Kidney (tissue), 14 donors: ENCODE results near the gene AMIGO2. TPM values are rescaled to one million over a fixed set of nuclear protein-coding genes. Genes with fewer than 3 reads are reported as not detected.

Source experiments
- DNase-seq, 5 donors: peaks; one replicate each; pipeline ENCODE4 v3.0.0-alpha.2; 2013 to 2020
- FAIRE-seq: peaks from 2 replicates; lab custom pipeline; 2012; peaks lifted over from hg19 to GRCh38; lab: Jason Lieb, UNC
- H3K27ac ChIP-seq, 2 donors: one replicate each; pipeline ENCODE4 v1.7.0; 2013; ENCODE audit warnings: low read depth in 2 of 2, low read length in 2 of 2, inconsistent platforms in 1 of 2
- H3K27me3 ChIP-seq: one replicate; pipeline ENCODE4 v1.7.1; 2013; ENCODE audit warnings: low read length, inconsistent platforms; ENCODE audit not compliant: control insufficient read depth, insufficient read depth
- H3K36me3 ChIP-seq, 3 donors: one replicate each; pipeline versions ENCODE4 v1.7.0 to v1.7.1; 2013; ENCODE audit warnings: low read length in 3 of 3, control low read depth in 1 of 3, inconsistent platforms in 1 of 3; ENCODE audit not compliant: insufficient read depth in 3 of 3, control insufficient read depth in 2 of 3
- H3K4me1 ChIP-seq, 3 donors: one replicate each; pipeline versions ENCODE4 v1.7.0 to v1.7.1; 2013; ENCODE audit warnings: low read length in 3 of 3, inconsistent platforms in 1 of 3, low read depth in 1 of 3; ENCODE audit not compliant: control insufficient read depth in 2 of 3, insufficient read depth in 2 of 3
- H3K4me3 ChIP-seq, 3 donors: one replicate each; pipeline versions ENCODE4 v1.7.0 to v1.8.1; 2013; ENCODE audit warnings: low read length in 3 of 3, control low read depth in 1 of 3, inconsistent platforms in 1 of 3
- H3K9ac ChIP-seq, 3 donors: one replicate each; pipeline versions ENCODE4 v1.7.0 to v1.7.1; 2013; ENCODE audit warnings: low read length in 3 of 3, control low read depth in 1 of 3, inconsistent platforms in 1 of 3
- H3K9me3 ChIP-seq, 3 donors: one replicate each; pipeline versions ENCODE4 v1.7.0 to v1.7.1; 2013; ENCODE audit warnings: low read length in 3 of 3, control low read depth in 1 of 3, inconsistent platforms in 1 of 3; ENCODE audit not compliant: control insufficient read depth in 2 of 3, insufficient read depth in 1 of 3
- CTCF ChIP-seq: IDR thresholded peaks from 3 replicates; pipeline ENCODE4 v1.5.1; 2012; ENCODE audit warnings: mild to moderate bottlenecking, moderate library complexity, borderline replicate concordance; ENCODE audit not compliant: insufficient read depth; ENCODE audit errors: extremely low read depth
- intact Hi-C: fragments of 100-400 bp; cut with DNase I; formaldehyde crosslinking; loops from one replicate; pipeline ENCODE4 v1.11.1; 2022
- polyA plus RNA-seq: library from polyadenylated mRNA; stranded (reverse); fragments of 350-450 nt; fragmentation: Illumina TruSeq; extraction: RNeasy Lipid Tissue Mini Kit (QIAGEN cat#74804); gene quantifications from one replicate; pipeline ENCODE4 v1.2.3, GENCODE V29; 2014; ENCODE audit warnings: low read depth, low replicate concordance; ENCODE audit not compliant: insufficient read depth
- total RNA-seq: library from RNA; stranded (reverse); fragmentation: NEBNext Ultra II Directional; extraction: Animal tissue kit (Norgen Biotek cat#: 25700); gene quantifications from one replicate; pipeline ENCODE4 v1.2.1, GENCODE V29; 2021
- donor health status: control.
- donor health status: control.
- donor health status: control.
- donor health status: control.
- donor health status: control.
- donor health status: DM: yes; HTN: yes; CAD: no.
- donor health status: Normal renal cell carcinoma (clear cell type).

The AMIGO2 gene
- total and polyA plus RNA-seq, 2 donors from 2014 or later: 8.7 to 12.2 TPM

DNA sequence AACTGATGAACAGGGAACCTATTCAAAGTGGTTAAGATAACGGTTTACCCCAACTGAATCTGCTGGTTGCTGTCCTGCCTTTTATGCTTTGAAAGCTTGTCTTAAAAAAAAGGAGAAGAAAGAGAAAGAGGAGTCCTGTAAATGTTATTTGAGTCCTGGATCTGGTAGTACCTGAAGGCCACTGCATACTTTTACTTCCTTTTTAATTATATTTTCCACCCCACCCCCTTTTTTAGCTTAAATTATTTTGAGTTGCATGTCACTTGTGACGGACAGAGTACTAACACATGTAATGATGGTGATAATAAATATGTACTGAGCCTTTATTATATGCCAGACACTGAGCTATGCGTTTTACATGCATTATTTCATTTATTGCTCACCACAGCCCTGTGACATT lies 2.5 kb upstream of the AMIGO2 start:
- Histone ChIP-seq H3K9ac (no peak overlapping the region), H3K36me3 (peaks cover 0 to 2% (median 0%) of the 10 kb centered on the region in 3 donors), H3K27ac (no peak overlapping the region), H3K9me3 (no peaks in the 10 kb centered on the region), H3K27me3 (no peaks in the 10 kb centered on the region), H3K4me3 (no peak overlapping the region), H3K4me1 (peaks cover 0 to 8% (median 4%) of the 10 kb centered on the region in 3 donors)
- no peak for TF ChIP-seq CTCF
- intact Hi-C loops: no loop called here
- no peak for DNase-seq
- FAIRE-seq: no peak

GRCh38 chr12:47080725-47081502 lies 1.2 kb upstream of the AMIGO2 start:
- peaks cover 0 to 8% (median 4%) of the 10 kb centered on the region in 3 donors for H3K4me1 ChIP-seq
- peak overlapping the region; percentile 82 to 85 for H3K27ac ChIP-seq
- no peaks in the 10 kb centered on the region for H3K27me3 ChIP-seq
- TF ChIP-seq CTCF: no peak
- intact Hi-C loops: no loop called here
- H3K9ac ChIP-seq: peak overlapping the region; percentile 39 to 85 (median 57)
- H3K36me3 ChIP-seq: peaks cover 0 to 2% (median 0%) of the 10 kb centered on the region in 3 donors
- H3K9me3 ChIP-seq: no peaks in the 10 kb centered on the region
- DNase-seq (peak in 3 of 5 donors; percentile 43 to 85 (median 58)), FAIRE-seq (no peak)
- H3K4me3 ChIP-seq: peak overlapping the region; percentile 63 to 76 (median 68)

DNA sequence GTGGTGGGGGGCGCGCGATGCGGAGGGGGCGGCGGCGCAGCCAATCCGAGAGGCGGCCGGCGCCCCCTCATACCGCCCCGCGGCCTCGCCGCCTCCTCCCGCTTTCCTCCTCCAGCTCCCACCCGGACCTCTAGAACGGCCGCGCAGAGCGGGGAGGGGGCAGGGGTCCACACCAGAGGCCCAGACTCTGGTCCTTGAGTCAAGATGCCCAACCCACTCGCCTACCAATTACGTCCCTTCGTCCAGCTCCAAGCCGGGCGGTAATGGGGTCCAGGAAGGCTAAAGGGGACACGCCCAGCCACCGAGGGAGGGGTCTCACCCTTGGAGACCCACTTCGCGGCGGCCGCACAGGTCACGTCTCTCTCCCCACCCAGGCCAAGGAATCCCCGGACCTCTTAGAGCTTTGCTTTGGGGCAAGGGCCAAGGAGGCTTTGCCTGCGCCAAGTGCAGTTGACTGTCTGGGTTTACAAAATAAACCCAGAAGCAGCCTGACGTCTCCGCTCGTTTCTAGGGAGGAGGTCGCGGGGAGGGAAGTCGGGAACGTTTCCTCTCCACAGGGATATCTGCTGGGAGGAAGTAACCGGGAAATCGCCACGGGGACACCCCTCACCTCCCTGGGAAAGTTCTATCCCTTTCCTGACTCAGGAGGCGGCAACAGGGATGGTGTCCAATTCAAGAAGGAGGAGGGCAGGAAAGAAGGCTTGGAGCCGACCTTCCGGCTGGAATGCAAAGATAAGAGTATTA lies 394 bp upstream of the AMIGO2 start:
- intact Hi-C loops: no loop called here
- Histone ChIP-seq H3K9me3 (no peaks in the 10 kb centered on the region), H3K9ac (peak overlapping the region; percentile 57 to 85 (median 67)), H3K4me3 (peak overlapping the region; percentile 63 to 76 (median 68)), H3K36me3 (peaks cover 0 to 2% (median 0%) of the 10 kb centered on the region in 3 donors), H3K27ac (peak overlapping the region; percentile 82 to 85), H3K4me1 (peaks cover 0 to 8% (median 0%) of the 10 kb centered on the region in 3 donors), H3K27me3 (no peaks in the 10 kb centered on the region)
- no peak for TF ChIP-seq CTCF
- DNase-seq: peak; percentile 55 to 81 (median 66)
- no peak for FAIRE-seq
